ENCODE data around the gene KRT1. TPM values are rescaled to one million over a fixed set of nuclear protein-coding genes. Genes with fewer than 3 reads are reported as not detected.

The KRT1 gene
- total RNA-seq, 2 experiments from 2014 or later, result not detected

- H3K27ac ChIP-seq (ENCODE audit: low read depth, low read length, poor library complexity, severe bottlenecking), result no peak overlapping the region
- no peaks in the 10 kb centered on the region for H3K36me3 ChIP-seq (ENCODE audit: insufficient read depth, low read length)
- intact Hi-C loops (cut with micrococcal nuclease; ENCODE audit: unreplicated experiment), result no loop called here
- H3K4me2 ChIP-seq (ENCODE audit: low read length), result no peak overlapping the region
- H3K4me3 ChIP-seq (ENCODE audit: low read depth, low read length, poor library complexity, severe bottlenecking), result no peak overlapping the region
- no peaks in the 10 kb centered on the region for H3K9me2 ChIP-seq (ENCODE audit: insufficient read depth, low read length)
- TF ChIP-seq, protein P1, sequence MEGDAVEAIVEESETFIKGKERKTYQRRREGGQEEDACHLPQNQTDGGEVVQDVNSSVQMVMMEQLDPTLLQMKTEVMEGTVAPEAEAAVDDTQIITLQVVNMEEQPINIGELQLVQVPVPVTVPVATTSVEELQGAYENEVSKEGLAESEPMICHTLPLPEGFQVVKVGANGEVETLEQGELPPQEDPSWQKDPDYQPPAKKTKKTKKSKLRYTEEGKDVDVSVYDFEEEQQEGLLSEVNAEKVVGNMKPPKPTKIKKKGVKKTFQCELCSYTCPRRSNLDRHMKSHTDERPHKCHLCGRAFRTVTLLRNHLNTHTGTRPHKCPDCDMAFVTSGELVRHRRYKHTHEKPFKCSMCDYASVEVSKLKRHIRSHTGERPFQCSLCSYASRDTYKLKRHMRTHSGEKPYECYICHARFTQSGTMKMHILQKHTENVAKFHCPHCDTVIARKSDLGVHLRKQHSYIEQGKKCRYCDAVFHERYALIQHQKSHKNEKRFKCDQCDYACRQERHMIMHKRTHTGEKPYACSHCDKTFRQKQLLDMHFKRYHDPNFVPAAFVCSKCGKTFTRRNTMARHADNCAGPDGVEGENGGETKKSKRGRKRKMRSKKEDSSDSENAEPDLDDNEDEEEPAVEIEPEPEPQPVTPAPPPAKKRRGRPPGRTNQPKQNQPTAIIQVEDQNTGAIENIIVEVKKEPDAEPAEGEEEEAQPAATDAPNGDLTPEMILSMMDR (conservative IDR thresholded peaks at IDR 0.05; ENCODE audit: low read length), result no peak
- TF ChIP-seq EZH2phosphoT487 (IDR thresholded peaks at IDR 0.05; ENCODE audit: borderline replicate concordance, low read depth, low read length), result no peak
- H3K9me3 ChIP-seq (ENCODE audit: low read length), result no peaks in the 10 kb centered on the region
- ChIA-PET CTCF (ENCODE audit: unreplicated experiment) (no interaction called here), POLR2A (no interaction called here)
- H4K20me1 ChIP-seq (ENCODE audit: insufficient read depth, low read length), result no peaks in the 10 kb centered on the region
- no peaks in the 10 kb centered on the region for H3K79me2 ChIP-seq (ENCODE audit: insufficient read depth, low read depth, low read length)
- no peak overlapping the region for H2AFZ ChIP-seq (ENCODE audit: low read length)
- no peak for DNase-seq (ENCODE audit: low spot score)
- no TSS peak for BruUV-seq (replicated peaks)
- H3K4me1 ChIP-seq (ENCODE audit: insufficient read depth, low read length, poor library complexity, severe bottlenecking), result no peaks in the 10 kb centered on the region
Observed at GRCh38 chr12:52689936-52690335, 9.7 kb upstream of the KRT1 start.

- POLR2A ChIA-PET, result no interaction called here
- Histone ChIP-seq H3K4me2 (ENCODE audit: low read length) (no peak overlapping the region), H3K4me1 (ENCODE audit: insufficient read depth, low read length, poor library complexity, severe bottlenecking) (no peaks in the 10 kb centered on the region), H3K27ac (ENCODE audit: low read depth, low read length, poor library complexity, severe bottlenecking) (no peak overlapping the region), H3K9me3 (ENCODE audit: low read length) (no peaks in the 10 kb centered on the region), H2AFZ (ENCODE audit: low read length) (no peak overlapping the region), H4K20me1 (ENCODE audit: insufficient read depth, low read length) (no peaks in the 10 kb centered on the region), H3K4me3 (ENCODE audit: low read depth, low read length, poor library complexity, severe bottlenecking) (no peak overlapping the region), H3K79me2 (ENCODE audit: insufficient read depth, low read depth, low read length) (no peaks in the 10 kb centered on the region), H3K36me3 (ENCODE audit: insufficient read depth, low read length) (no peaks in the 10 kb centered on the region), H3K9me2 (ENCODE audit: insufficient read depth, low read length) (no peaks in the 10 kb centered on the region)
- TF ChIP-seq, protein P1 (conservative IDR thresholded peaks at IDR 0.05; ENCODE audit: low read length), result no peak
- no peak for TF ChIP-seq EZH2phosphoT487 (IDR thresholded peaks at IDR 0.05; ENCODE audit: borderline replicate concordance, low read depth, low read length)
- CTCF ChIA-PET (ENCODE audit: unreplicated experiment), result no interaction called here
- no peak for DNase-seq (ENCODE audit: low spot score)
- BruUV-seq (replicated peaks), result no TSS peak
- intact Hi-C loops (cut with micrococcal nuclease; ENCODE audit: unreplicated experiment), result no loop called here
Observed at GRCh38 chr12:52689239-52689638, 9.0 kb upstream of the KRT1 start.

GRCh38 chr12:52688481-52688880 is 8.3 kb upstream of the KRT1 start:
- H3K27ac ChIP-seq (ENCODE audit: low read depth, low read length, poor library complexity, severe bottlenecking), result no peak overlapping the region
- no peaks in the 10 kb centered on the region for H3K79me2 ChIP-seq (ENCODE audit: insufficient read depth, low read depth, low read length)
- DNase-seq (ENCODE audit: low spot score), result no peak
- no peak overlapping the region for H3K4me2 ChIP-seq (ENCODE audit: low read length)
- no peaks in the 10 kb centered on the region for H3K9me3 ChIP-seq (ENCODE audit: low read length)
- no TSS peak for BruUV-seq (replicated peaks)
- no peaks in the 10 kb centered on the region for H3K9me2 ChIP-seq (ENCODE audit: insufficient read depth, low read length)
- CTCF ChIA-PET (ENCODE audit: unreplicated experiment), result no interaction called here
- intact Hi-C loops (cut with micrococcal nuclease; ENCODE audit: unreplicated experiment), result no loop called here
- TF ChIP-seq EZH2phosphoT487 (IDR thresholded peaks at IDR 0.05; ENCODE audit: borderline replicate concordance, low read depth, low read length), result no peak
- TF ChIP-seq, protein P1 (conservative IDR thresholded peaks at IDR 0.05; ENCODE audit: low read length), result no peak
- H2AFZ ChIP-seq (ENCODE audit: low read length), result no peak overlapping the region
- H3K36me3 ChIP-seq (ENCODE audit: insufficient read depth, low read length), result no peaks in the 10 kb centered on the region
- H3K4me3 ChIP-seq (ENCODE audit: low read depth, low read length, poor library complexity, severe bottlenecking), result no peak overlapping the region
- H4K20me1 ChIP-seq (ENCODE audit: insufficient read depth, low read length), result no peaks in the 10 kb centered on the region
- POLR2A ChIA-PET, result no interaction called here
- no peaks in the 10 kb centered on the region for H3K4me1 ChIP-seq (ENCODE audit: insufficient read depth, low read length, poor library complexity, severe bottlenecking)

All from OCI-LY7 (cell line).